ENCODE results near the gene ATP8B4.
A peak's percentile ranks its signal among the peaks of the same experiment; 100 is the strongest.

ATP8B4 gene

DNA sequence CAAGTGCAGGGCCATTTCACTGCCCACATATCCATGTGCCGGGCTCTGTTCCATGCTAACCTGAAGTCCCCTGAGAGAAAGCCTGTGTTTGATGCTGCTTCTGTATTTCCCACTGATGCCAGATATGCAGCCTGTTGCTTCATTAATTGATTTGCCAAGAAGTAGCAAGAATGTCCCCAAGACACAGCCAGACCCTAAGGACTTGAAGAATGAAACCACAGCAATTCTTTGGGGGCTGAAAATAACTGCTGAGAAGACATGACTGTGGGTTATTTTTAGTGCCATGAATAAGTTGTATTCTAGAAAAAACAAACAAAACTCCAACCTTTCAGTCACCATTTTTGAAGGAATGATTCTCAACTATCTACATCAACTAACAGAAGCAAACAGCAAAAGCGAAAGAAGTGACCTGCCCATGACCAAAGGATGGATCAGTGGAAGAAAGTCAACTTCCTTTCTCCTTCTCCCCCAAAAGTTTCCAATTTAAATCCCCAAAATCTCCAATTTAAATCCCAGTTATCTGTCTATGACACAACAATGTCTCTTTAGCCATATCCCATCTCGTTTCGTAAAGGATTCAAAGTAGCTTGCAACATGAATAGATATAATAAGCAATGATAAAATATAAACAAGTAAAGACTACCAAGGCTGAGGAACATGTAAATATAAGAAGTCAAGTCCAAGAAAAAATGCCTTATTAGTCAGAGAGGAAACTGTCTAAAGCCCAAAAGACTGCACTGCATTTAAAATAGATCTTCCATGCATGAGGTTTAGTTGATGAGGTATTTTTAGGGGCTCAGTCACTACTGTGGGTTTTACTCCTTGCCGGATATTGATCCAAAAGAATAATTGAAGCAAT lies 271.4 kb downstream of the ATP8B4 start:
- no peak for DNase-seq

DNA sequence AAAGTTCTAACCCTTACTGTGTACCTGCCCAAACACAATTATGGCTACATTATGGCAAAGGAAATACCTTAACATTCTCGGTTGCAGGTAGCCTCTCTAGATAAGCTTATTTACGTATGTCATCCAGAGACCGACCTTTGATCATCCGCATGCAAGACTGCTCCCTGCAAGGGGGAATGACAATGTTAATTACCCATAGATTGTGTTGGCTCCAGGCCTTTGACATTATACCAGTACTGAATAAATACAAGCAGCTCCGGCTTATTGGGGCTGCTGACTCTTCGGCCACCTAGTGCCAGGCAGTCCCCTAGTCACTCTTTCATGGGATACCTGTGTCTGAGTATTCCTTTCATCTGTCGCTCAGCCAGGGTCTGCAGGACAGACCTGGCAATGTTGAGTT lies 274.6 kb downstream of the ATP8B4 start:
- no peak for DNase-seq

DNA sequence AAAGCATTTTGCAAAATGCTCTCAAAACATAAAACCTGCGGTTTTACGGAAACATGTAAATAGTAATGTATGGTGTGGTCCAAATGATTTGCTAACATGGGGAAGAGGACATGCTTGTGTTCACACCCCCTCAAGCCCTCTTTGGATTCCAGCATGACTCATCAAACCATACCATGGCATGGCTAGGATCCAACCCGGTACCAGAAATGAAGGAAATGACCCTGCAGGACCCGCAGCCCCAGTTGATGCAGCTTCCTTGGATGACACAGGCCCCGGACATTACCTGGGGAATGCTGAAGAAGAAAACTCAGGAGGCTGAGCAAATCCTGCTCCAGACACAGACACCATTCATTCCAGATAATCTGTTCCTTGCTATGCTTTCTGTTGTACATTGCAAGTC lies 275.3 kb downstream of the ATP8B4 start:
- DNase-seq = no peak

DNA sequence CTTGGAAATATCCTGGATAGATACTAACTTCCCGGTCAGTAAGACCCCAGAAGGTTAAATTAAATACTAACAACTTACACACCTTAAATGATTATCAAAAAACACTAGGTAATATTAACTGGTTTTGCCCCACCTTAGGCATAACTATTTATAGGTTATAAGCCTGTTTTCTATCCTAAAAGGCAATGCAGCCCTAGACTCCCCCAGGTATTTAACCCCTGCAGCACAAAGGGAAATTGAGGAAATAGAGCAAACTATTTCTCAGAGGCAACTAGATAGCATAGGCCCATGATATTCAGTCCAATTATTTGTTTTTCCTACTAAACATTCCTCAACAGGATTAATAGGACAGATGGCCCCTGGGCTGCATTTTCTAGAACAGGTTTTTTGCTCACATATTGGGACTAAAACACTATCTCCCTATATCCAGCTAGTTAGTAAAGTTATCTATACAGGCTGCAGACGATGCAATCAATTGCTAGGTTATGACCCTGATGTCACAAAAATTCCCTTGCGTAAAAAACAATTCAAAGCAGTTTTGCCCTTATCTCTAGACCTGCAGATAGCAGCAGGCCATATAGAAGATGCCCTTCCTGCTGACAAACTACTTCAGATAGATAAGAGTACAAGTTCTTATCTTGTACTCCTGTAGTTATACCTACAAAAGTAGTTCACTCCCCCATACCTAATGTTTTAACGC lies 276.9 kb downstream of the ATP8B4 start:
- DNase-seq = no peak

DNA sequence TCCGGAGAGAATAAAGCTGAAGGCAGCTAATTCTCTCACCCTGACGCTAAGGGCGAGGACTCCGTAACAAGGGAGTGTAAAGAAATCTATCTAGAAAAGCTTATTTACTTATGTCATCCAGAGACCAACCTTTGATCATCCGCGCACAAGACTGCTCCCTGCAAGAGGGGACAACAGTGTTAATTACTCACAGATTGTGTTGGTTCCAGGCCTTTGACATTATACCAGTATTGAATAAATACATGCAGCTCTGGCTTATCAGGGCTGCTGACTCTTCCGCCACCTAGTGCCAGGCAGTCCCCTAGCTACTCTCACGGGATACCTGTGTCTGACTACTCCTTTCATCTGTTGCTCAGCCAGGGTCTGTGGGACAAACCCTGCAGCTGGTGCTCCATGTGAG lies 286.5 kb downstream of the ATP8B4 start:
- peak; percentile 6 for DNase-seq

DNA sequence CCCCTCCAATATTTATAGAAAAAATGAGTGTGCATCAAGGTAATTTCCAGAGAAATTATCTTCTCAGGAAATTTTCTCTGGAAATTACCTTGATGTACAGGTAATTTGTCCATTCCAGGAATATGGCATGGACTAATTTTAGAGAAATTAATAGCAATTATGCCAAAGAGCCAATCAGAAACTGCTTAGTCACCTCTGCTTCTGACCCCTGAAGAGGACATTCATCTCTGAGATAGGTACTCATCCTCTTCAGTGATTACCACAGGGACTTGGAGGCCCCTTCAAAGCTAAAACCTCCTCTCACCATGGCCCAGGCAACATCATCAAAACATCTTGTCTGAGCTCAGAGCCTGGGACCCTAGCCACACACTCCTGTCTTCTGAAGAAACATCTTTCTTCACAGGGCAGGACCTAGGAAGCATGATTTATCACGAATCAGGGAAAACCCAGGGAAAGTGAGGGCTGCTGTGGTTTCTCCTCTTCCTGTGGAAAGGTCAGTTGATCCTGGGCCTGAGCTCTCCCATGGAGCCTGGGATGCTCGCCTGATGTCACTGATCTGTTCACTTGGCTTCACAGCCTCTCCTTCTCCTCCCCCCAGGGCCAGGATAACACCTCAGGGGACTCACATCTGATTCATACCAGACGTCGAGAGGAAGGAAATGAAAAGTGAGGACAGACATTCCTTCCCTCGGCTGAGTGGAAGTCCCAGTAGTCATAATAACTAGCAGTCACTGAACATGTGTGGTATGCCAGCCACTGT lies 287.6 kb downstream of the ATP8B4 start:
- DNase-seq = no peak

GRCh38 chr15:49830391-49830790 lies 288.6 kb downstream of the ATP8B4 start:
- DNase-seq = no peak

DNA sequence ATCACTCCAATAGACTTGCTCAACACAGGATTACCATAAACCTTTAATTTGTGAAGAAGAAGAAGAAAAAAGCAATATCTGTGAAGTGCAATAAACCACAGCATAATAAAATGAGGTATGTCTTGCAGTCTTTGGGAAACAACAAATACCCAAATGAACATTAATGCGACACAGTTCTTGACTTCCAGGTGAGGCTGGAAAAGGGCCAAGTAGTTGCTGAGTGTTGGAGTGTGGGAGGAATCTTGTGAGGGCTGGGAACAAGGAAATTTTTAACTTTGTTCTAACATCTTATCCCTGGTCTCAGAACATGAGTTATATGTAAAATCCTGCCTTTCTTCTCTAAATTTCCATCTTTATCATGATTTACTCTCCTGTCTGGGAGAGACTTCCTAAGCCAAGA lies 291.7 kb downstream of the ATP8B4 start:
- no peak for DNase-seq

GRCh38 chr15:49826640-49827234 lies 292.3 kb downstream of the ATP8B4 start:
- DNase-seq = no peak

DNA sequence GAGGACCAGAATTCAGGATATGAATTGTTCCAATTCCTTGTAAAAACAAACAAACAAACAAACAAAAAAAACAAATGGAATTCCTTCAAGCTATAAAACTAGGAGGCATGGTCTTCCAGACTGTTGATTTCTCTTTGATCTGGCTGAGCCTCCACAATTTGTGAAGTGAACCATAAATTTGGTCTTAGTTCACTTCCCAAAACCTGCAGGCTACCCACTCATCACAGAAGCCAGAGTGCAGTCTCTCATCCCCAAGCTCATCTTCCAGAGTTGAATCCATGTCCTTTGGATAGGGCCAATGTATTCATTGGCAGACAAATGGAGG lies 294.3 kb downstream of the ATP8B4 start:
- no peak for DNase-seq

- DNase-seq = no peak
These were observed 294.9 kb downstream of the ATP8B4 start for GRCh38 chr15:49823987-49824774.

GRCh38 chr15:49817100-49817499 lies 301.9 kb downstream of the ATP8B4 start:
- DNase-seq = no peak

DNA sequence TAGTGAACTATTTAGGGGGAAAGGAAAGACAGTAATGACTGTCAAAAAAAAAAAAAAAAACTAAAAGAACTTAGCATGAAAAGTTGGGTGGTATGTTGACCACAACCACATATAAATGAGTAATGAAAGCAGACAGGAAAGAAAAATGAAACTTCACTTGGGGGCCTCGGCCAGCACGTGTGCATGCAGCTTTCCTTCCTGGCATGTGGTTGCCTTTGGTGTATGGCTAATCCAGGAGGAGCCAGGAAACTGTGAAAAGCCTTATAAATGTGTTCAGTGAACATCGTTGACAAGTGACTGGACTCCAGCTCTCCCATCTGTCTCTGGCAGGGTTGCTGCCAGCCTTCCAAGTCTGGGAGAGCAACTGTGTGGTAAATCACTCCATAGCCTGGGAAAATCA lies 303.1 kb downstream of the ATP8B4 start:
- DNase-seq = peak; percentile 14

GRCh38 chr15:49815526-49815925 lies 303.5 kb downstream of the ATP8B4 start:
- DNase-seq = no peak

GRCh38 chr15:49814709-49815108 lies 304.3 kb downstream of the ATP8B4 start:
- DNase-seq = no peak

DNA sequence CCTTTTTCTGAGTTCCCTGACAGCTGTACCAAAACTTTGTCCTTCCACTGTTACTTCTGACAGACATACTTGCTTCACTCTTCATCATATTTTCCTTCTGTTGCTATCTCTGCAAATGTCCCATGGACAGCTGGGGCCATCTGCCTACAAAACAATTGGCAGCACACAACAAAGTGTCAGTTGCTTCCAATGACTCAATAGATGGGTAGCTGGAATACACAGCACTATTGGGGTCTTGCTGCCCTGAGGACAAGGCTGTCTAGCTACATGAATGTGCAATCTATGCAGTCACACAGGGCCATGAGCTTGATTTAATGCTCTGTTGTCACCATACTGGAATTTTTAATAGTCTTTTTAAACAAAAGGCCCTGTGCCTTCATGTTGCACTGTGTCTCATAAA lies 305.4 kb downstream of the ATP8B4 start:
- no peak for DNase-seq

DNA sequence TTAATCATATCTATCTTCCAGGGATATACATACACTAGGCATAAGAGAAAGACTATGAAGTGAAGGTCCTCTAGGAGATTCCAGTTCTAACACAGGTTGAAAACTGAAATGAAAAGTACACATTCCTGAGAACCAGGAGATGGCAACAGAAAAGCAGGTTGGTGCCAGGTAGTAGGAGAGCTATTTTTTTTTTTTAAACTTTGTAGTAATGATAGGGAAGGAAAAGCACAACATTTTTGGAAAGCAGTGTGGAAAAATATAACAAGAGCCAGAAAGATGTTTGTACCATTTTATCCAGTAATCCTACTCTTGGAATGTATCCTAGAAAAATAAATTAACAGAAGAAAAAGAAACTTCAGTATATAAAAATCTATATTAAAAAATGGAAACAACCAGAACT lies 308.3 kb downstream of the ATP8B4 start:
- DNase-seq = no peak

DNA sequence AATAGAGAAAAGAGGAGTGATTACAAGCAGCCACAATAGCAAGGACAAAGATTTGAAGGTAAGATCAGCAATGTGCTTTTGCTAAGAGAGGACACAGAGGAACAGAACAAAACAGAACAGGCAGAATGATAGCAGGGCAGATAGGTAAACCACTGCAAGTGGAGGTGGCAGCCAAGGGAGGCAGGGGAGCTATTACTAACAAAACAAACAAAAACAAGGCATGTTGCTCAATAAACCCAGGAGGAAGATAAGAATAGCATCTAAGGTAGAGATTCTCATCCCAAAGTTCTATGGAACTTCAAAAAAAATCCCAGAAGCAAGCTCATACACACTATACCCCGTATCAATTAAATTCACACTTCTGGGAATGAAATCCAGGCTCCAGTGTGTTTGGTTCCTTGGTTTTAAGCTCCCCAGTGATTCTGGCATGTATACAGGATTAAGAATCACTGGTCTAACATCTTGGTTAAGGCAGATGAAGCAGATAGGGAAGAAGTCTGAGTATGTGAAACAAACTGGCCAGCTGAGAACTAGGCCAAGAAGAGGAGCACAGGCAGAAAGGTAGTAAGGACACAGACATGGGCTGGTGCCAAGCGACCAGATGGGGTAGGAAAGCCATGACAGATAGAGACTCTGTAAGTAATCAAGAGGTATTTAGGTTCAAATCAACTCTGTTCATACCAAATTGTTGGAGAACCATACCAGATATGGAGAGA lies 309.0 kb downstream of the ATP8B4 start:
- no peak for DNase-seq

DNA sequence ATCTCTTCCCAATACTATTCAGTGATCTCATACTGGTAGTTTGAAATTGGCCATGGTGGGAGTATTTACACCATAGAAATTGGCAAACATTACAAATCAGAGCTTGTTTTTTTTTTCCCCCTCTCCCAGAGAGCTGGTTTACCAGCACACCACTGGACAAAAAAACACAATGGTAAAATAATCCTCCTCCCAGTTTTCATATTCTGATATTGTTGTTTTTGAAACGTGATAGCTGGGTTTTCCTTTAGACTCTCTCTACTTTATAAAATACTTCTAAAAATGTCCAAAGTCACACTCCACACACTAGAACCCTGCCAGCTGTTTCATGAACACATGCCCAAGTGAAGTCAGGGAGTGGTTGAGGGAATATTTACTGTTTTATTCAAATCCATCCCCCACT lies 310.7 kb downstream of the ATP8B4 start:
- DNase-seq = no peak
